Measurements from ENCODE around the gene GMCL1. TPM values are rescaled to one million over a fixed set of nuclear protein-coding genes. Genes with fewer than 3 reads are reported as not detected.
"Not testable (repeated sequence)": the region's sequence is repeated elsewhere in the genome, so short reads cannot be mapped to it uniquely, and the experiment has no call there.

GMCL1 gene
- total and polyA plus RNA-seq, 9 of the 15 experiments (the other 6 are each of a cell fraction or from before 2014, with no cell fraction given) = 7.0 to 27.3 (median 15.4) TPM

GRCh38 chr2:69830906-69831241 is 1.4 kb downstream of the GMCL1 start:
- DNase-seq (ENCODE audit: extremely low read depth in 1 of 4, low spot score in 3 of 4); H3K27ac ChIP-seq (ENCODE audit: extremely low read depth, low read depth, low read length): not testable (repeated sequence)

More at GRCh38 chr2:69830906-69831241, 1.4 kb downstream of the GMCL1 start:
- Histone ChIP-seq H3K9ac (ENCODE audit: insufficient read depth in 1 of 2, low read depth in 2 of 2, low read length in 2 of 2) (peak overlapping the region; percentile 64 to 67; a peak in 2 of 4 replicates), H3K4me1 (replicated peaks in 1 of 2; ENCODE audit: control insufficient read depth in 2 of 2, insufficient read depth in 2 of 2, low read length in 2 of 2) (peaks cover 20 to 26% of the 10 kb centered on the region in 2 experiments), H3K4me3 (peak overlapping the region; percentile 75), H3K79me2 (ENCODE audit: control insufficient read depth, insufficient read depth, low read length) (peaks cover 63% of the 10 kb centered on the region), H3K4me2 (ENCODE audit: insufficient read depth, low read length) (peak overlapping the region; percentile 93), H3K36me3 (ENCODE audit: control insufficient read depth, insufficient read depth, low read length) (peaks cover 12% of the 10 kb centered on the region)
- H3K27me3 ChIP-seq (ENCODE audit: control insufficient read depth in 2 of 2, insufficient read depth in 2 of 2, low read length in 2 of 2); intact Hi-C loops (cut with micrococcal nuclease); H3K9me1 ChIP-seq (ENCODE audit: control insufficient read depth, insufficient read depth, low read length); ATAC-seq; in situ Hi-C loops (cut with MboI); H2AFZ ChIP-seq (ENCODE audit: low read depth, low read length); H4K20me1 ChIP-seq (replicated peaks; ENCODE audit: control insufficient read depth, insufficient read depth, low read length); H3K9me3 ChIP-seq (replicated peaks; ENCODE audit: control insufficient read depth, insufficient read depth, low read depth, low read length); FAIRE-seq; BruUV-seq (replicated peaks): not testable (repeated sequence)
- ChIA-PET CTCF (ENCODE audit: low intra/inter-chr PET ratio) (interaction anchor here (0.6 kb wide), 1 partner anchor 445 kb away, joined by 3 read pairs; no protein-coding TSS in a partner anchor), POLR2A (interaction anchor here (0.9 kb wide), 1 partner anchor 14 kb away, joined by 4 read pairs; no protein-coding TSS in a partner anchor)
- whole genome bisulfite sequencing (ENCODE audit: insufficient coverage, low coverage, missing lambda C conversion rate) = 40% methylated on average over 13 of the region's 13 CpGs
- TF ChIP-seq BCOR (IDR thresholded peaks at IDR 0.05) = peak; percentile 29; the same call in 1 of the 2 replicates
- peak; percentile 62; the same call in 1 of the 2 replicates for TF ChIP-seq PKNOX1 (IDR thresholded peaks at IDR 0.05)
- TF ChIP-seq ADNP (tag; IDR thresholded peaks at IDR 0.05) = peak; percentile 57; the same call in 1 of the 2 replicates
